ENCODE results near the gene ASB6. TPM values are rescaled to one million over a fixed set of nuclear protein-coding genes. Genes with fewer than 3 reads are reported as not detected.
A peak's percentile ranks its signal among the peaks of the same experiment; 100 is the strongest.

The ASB6 gene, protein sequence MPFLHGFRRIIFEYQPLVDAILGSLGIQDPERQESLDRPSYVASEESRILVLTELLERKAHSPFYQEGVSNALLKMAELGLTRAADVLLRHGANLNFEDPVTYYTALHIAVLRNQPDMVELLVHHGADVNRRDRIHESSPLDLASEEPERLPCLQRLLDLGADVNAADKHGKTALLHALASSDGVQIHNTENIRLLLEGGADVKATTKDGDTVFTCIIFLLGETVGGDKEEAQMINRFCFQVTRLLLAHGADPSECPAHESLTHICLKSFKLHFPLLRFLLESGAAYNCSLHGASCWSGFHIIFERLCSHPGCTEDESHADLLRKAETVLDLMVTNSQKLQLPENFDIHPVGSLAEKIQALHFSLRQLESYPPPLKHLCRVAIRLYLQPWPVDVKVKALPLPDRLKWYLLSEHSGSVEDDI
- 10 to 100 TPM; 22.5 to 23.4 TPM for total RNA-seq

DNA sequence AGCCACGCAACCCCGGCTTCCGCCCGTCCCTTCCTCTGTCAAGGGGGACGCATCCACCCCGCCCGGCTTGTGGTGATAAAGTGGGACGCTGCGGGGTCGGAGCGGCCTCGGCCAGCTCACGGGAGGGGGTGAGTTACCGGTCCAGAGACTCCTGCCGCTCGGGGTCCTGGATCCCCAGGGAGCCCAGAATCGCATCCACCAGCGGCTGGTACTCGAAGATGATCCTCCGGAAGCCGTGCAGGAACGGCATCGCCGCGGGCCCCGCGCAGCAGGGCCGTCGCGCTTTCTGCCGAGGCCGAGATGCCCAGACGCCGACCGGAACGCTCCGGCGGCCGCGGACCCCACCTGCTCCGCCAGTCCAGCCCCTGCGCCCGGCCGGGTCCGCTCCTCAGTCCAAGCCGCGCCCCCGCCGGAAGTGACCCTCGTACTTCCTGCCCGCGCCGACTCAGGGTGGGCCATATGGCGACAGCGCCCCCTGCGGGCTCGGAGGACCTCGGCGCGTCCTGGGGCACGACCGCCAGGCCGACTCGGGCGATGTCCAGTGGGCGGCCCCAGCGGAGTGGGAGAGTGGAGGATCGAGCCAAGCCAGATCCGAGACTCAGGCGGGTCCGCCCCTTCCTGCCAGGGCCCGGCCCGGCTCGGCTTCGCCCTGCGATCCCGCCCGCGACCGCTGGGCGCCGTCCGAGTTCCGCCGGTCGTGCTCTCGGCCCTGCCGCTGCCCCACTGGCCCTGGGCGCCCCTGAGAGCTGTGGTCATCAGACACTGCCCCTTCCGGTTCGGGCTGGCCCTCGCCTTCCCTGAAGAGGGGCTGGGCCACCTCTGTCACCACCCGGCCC, at the start of gene ASB6:
TSS of gene ASB6 (minus strand) at position 402 of the 836 bp plus-strand sequence. CDS start at position 250, 152 bp downstream.
- Mint-ChIP-seq H3K4me3 (peak within 1 kb of the TSS; percentile 81), H3K27ac (peak within 1 kb of the TSS; percentile 73), H3K9me3 (no peaks in the 10 kb centered on the region), H3K4me1 (peaks cover 25% of the 10 kb centered on the region), H3K36me3 (ENCODE audit: low read depth) (peaks cover 15% of the 10 kb centered on the region), H3K27me3 (no peaks in the 10 kb centered on the region)
- peak; percentile 94 for DNase-seq
- POLR2A ChIA-PET = interaction anchor here (0.8 to 5.9 kb wide), 3 partner anchors 12 to 531 kb away, joined by 3 to 44 read pairs (median 10); partner anchors contain the start of genes CRAT, NTMT1 and PTPA
- CTCF ChIA-PET = interaction anchor here (0.7 to 7.5 kb wide), 9 partner anchors 17 to 510 kb away, joined by 3 to 51 read pairs (median 6); partner anchors contain the start of gene NTMT1

DNA sequence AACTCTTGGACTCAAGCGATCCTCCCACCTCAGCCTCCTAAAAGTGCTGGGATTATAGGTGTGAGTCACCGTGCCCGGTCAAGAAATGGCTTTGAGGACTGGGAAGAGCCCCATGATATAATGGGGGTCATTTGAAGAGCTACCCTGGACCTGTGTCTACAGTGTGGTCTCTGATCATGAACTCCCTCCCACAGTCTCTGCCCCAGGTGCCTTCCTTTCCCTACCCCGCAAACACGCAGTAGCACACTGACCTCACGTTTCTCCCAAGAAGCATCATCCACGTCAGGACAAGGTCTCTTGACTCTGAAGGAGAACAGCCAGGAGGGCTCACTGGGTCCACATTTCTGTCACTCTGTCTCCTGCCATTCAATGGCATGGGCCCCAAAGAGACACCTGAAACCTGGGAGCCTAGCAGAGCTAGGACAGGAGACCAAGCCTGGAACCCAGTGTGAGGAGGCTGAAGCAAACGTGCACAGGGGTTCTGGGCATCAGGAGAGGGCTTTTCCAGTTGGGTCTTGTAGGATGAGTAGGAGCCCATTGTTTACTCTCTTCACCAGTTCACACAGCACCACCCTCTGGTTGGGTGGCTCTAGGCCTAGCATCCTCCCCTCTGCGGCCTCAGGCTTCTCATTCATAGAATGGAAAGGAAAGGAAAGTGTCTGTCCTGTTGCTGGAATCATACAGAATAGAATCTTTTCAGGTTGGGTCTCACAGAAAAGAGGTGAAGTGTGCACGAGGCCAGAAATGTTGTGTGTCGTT, 46.5 kb upstream of the ASB6 start:
- DNase-seq = no peak
- CTCF ChIA-PET = interaction anchor here (1.7 kb wide), 1 partner anchor 49 kb away, joined by 4 read pairs; no protein-coding TSS in a partner anchor
- no peaks in the 10 kb centered on the region for H3K4me1 Mint-ChIP-seq
- H3K36me3 Mint-ChIP-seq (ENCODE audit: low read depth) = no peaks in the 10 kb centered on the region
- no peak overlapping the region for H3K27ac Mint-ChIP-seq
- no peaks in the 10 kb centered on the region for H3K9me3 Mint-ChIP-seq
- POLR2A ChIA-PET = no interaction called here
- peaks cover 6% of the 10 kb centered on the region for H3K27me3 Mint-ChIP-seq
- no peak overlapping the region for H3K4me3 Mint-ChIP-seq

DNA sequence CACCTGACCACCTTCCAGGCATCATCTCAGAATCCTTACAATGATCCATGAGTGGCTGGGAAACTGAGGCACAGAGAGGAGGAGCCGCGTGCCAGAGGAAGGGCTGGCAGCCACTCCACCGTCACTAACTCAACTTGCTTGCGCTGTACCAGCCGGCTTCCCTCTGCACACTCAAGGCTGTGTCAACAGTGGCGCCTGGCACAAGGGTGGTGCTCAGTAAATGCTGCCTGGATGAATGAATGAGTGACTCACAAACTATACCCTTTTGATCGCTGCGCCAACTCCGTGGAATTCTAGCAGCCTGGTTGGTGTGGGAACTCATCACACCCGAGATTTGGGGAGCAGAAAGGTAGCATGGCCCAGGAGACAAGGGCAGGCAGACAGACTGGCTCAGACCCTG, 45.4 kb upstream of the ASB6 start:
- ChIA-PET CTCF (no interaction called here), POLR2A (no interaction called here)
- no peaks in the 10 kb centered on the region for H3K36me3 Mint-ChIP-seq (ENCODE audit: low read depth)

DNA sequence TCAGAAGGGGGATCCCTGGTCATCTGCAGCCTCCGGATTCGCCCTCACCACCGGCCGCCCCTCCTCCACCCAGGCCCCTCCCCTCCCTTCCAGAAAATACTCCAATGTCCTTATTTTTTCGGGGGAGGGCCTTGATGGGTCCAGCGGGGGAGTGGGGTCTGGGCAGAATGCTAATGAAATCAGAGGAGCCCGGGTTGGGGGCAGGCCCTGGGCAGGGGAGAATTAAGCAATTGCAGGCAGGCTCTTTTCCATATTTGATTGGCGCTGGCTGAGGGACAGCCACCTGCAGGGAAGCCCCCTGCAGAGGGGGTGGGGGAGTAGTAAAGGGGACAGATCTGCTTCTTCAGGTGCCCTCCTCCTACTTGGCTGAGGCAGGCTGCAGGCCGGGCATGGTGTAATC, 44.8 kb upstream of the ASB6 start:
- Mint-ChIP-seq H3K9me3 (no peaks in the 10 kb centered on the region), H3K27ac (no peak overlapping the region), H3K36me3 (ENCODE audit: low read depth) (no peaks in the 10 kb centered on the region), H3K27me3 (peaks cover 2% of the 10 kb centered on the region), H3K4me3 (no peak overlapping the region), H3K4me1 (no peaks in the 10 kb centered on the region)
- ChIA-PET POLR2A (no interaction called here), CTCF (interaction anchor here (0.7 kb wide), 1 partner anchor 29 kb away, joined by 3 read pairs; no protein-coding TSS in a partner anchor)
- DNase-seq = no peak

More for the DNA sequence above, 45.4 kb upstream of the ASB6 start:
- Mint-ChIP-seq H3K4me1 (no peaks in the 10 kb centered on the region), H3K9me3 (no peaks in the 10 kb centered on the region), H3K27ac (no peak overlapping the region), H3K4me3 (no peak overlapping the region), H3K27me3 (peaks cover 3% of the 10 kb centered on the region)
- DNase-seq = no peak

DNA sequence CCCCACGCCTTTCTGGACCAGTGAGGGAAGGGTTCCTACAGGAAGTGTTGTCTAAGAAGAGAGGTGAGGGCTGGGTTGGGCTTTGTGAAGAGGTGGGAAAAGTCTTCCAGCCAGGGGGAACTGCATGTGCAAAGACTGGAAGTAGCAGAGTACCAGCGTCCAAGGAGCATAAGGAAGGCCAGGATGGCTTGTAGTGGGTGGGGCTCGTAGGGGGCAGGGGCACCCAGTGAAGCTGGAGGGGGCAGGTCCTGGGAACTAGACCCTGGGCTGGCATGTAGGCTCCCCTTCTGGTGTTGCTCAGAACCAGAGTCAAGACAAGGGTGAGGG, 43.9 kb upstream of the ASB6 start:
- Mint-ChIP-seq H3K4me1 (no peaks in the 10 kb centered on the region), H3K27ac (no peak overlapping the region), H3K9me3 (no peaks in the 10 kb centered on the region), H3K27me3 (no peaks in the 10 kb centered on the region), H3K4me3 (no peak overlapping the region), H3K36me3 (ENCODE audit: low read depth) (no peaks in the 10 kb centered on the region)
- POLR2A ChIA-PET = no interaction called here
- CTCF ChIA-PET = interaction anchor here (0.7 kb wide), 1 partner anchor 28 kb away, joined by 3 read pairs; no protein-coding TSS in a partner anchor
- no peak for DNase-seq

DNA sequence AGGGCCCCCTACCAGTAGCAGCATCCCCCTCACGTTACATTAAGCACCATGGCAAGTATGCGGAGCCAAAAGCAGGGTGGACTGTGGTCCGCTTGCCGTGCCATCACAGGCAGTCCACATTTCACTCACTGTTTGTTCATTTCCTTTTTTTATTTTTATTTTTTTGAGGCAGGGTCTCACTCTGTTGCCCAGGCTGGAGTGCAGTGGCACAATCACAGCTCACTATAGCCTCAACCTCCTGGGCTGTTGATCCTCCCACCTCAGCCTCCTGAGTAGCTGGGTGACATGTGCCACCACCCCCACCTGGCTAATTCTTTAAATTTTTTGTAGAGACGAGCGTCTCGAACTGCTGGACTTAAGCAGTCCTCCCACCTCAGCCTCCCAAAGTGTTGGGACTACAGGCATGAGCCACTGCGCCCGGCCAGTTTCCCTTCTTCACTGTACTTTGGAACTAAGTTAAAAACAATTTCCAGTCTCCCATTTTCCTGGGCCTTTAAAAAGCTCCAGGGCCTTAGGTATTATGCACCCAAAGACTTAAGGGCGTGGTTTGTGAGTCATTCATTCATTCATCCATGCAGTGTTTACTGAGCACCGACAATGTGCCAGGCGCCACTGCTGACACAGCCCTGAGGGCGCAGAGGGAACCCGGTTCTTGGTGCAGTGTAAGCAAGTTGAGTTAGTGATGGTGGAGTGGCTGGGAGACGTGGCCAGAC, 43.4 kb upstream of the ASB6 start:
- H3K4me1 Mint-ChIP-seq = no peaks in the 10 kb centered on the region
- CTCF ChIA-PET = no interaction called here
- no peak overlapping the region for H3K4me3 Mint-ChIP-seq
- H3K36me3 Mint-ChIP-seq (ENCODE audit: low read depth) = no peaks in the 10 kb centered on the region
- H3K27me3 Mint-ChIP-seq = peaks cover 2% of the 10 kb centered on the region
- no peak overlapping the region for H3K27ac Mint-ChIP-seq
- POLR2A ChIA-PET = no interaction called here
- H3K9me3 Mint-ChIP-seq = no peaks in the 10 kb centered on the region
- no peak for DNase-seq

DNA sequence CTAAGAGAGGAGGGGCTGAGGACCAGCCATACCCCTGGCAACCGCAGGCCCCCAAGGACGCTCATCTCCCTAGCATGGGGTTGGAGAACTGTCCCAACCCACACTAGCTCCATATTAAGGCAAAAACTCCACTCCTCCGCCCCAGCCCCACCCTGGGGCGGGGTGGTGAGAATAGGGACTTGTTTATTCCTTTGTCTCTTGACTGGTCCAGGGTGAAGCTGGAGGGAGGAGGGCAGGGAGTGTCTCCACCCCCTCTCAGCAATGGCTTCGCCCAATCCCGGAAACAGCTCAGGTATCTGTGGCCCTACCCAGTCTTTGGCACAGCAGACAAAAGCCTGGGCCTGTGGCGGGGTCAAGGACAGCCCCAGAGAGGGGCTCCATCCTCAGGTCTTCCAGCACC, 40.4 kb upstream of the ASB6 start:
- no peaks in the 10 kb centered on the region for H3K9me3 Mint-ChIP-seq
- no peak overlapping the region for H3K4me3 Mint-ChIP-seq
- H3K27ac Mint-ChIP-seq = no peak overlapping the region
- H3K27me3 Mint-ChIP-seq = peaks cover 7% of the 10 kb centered on the region
- no peaks in the 10 kb centered on the region for H3K4me1 Mint-ChIP-seq
- CTCF ChIA-PET = no interaction called here
- DNase-seq = no peak
- no peaks in the 10 kb centered on the region for H3K36me3 Mint-ChIP-seq (ENCODE audit: low read depth)
- POLR2A ChIA-PET = no interaction called here

DNA sequence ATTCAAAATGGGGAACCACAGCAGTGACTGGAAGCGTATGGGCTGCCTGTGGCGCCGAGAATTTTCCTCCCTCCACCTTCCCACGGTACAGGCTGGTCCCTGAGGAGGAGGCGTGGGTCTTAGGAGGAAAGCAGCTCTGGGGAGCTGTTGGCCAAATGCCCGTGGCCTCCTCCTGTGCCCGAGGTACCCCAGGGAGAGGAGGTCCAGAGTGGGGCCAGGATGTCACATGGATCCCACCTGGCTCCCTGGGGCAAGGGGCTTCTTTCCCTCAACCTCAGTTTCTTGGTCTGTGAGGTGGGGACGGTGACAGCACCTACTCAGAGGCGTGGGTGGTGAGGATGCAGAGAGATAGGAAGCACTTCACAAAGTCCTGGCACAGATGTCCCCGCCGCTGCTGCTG, 40.0 kb upstream of the ASB6 start:
- CTCF ChIA-PET = no interaction called here
- POLR2A ChIA-PET = no interaction called here
- DNase-seq = no peak
- peaks cover 7% of the 10 kb centered on the region for H3K27me3 Mint-ChIP-seq
- no peak overlapping the region for H3K4me3 Mint-ChIP-seq
- H3K9me3 Mint-ChIP-seq = no peaks in the 10 kb centered on the region
- H3K36me3 Mint-ChIP-seq (ENCODE audit: low read depth) = no peaks in the 10 kb centered on the region
- no peaks in the 10 kb centered on the region for H3K4me1 Mint-ChIP-seq
- H3K27ac Mint-ChIP-seq = no peak overlapping the region

DNA sequence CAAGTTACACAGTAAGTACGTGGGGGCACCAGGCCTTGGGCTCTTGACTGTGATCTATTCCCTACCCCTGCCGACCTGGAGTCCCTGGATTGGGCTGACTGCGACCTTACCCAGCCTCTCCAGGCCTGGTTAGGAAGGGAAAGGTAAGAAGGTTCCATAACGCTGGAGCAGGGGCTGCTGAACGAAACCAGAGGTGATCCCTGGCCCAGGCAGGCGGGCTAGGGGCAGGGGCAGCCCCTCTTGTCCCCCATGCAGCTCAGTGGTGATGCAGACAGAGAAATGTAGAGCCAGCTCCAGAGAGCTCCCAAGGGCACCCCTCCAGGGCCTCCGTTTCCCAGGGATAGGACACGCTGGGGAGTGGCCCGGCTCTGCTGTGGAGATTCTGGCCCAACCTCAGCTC, 37.6 kb upstream of the ASB6 start:
- Mint-ChIP-seq H3K27ac (no peak overlapping the region), H3K9me3 (no peaks in the 10 kb centered on the region), H3K4me1 (no peaks in the 10 kb centered on the region), H3K27me3 (peaks cover 10% of the 10 kb centered on the region), H3K4me3 (no peak overlapping the region), H3K36me3 (ENCODE audit: low read depth) (no peaks in the 10 kb centered on the region)
- no peak for DNase-seq
- ChIA-PET CTCF (no interaction called here), POLR2A (no interaction called here)

DNA sequence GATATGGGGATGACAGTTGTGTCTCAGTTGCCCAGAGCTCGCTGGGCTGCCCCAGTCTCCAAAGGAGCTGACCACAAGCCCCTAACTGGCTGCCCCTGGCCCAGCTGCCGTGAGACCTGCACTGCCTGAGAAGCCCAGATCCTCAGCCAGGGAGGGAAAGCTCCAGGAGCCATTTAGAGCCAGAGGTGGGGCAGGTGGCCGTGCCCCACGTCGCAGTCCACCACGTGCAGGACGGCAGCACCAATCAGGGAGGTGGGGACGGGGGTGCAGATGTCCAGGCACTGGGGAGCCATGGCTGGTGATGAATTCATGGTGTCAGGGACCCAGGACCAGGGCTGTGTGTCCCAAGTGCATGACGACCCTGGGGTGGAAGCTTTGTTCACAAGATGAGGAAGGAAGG, 36.9 kb upstream of the ASB6 start:
- no peak for DNase-seq
- Mint-ChIP-seq H3K4me3 (no peak overlapping the region), H3K27me3 (peaks cover 10% of the 10 kb centered on the region), H3K9me3 (no peaks in the 10 kb centered on the region), H3K4me1 (no peaks in the 10 kb centered on the region), H3K36me3 (ENCODE audit: low read depth) (no peaks in the 10 kb centered on the region), H3K27ac (no peak overlapping the region)
- POLR2A ChIA-PET = no interaction called here
- CTCF ChIA-PET = no interaction called here

DNA sequence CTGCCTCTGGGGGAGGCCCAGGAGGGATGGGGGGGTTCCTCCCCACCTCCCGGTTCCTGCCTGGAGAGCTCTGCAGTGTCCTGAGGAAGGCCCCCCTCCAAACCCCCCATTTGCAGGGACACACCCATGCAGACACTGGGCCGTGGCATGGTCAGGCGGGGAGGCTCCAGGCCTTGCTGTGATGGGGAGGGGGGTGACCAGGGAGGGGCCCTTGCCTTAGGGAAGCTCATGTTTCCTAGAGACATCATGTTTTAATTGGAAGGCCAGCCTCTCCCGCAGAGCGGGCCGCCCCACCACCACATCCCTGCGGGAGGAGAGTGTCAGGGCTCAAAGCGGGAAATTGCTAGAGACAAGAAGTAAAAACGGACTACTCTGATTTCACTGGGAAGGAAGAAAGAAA, 35.5 kb upstream of the ASB6 start:
- DNase-seq = no peak
- Mint-ChIP-seq H3K27ac (no peak overlapping the region), H3K36me3 (ENCODE audit: low read depth) (no peaks in the 10 kb centered on the region), H3K4me3 (no peak overlapping the region), H3K9me3 (no peaks in the 10 kb centered on the region), H3K27me3 (peaks cover 13% of the 10 kb centered on the region), H3K4me1 (no peaks in the 10 kb centered on the region)
- POLR2A ChIA-PET = no interaction called here
- CTCF ChIA-PET = interaction anchor here (1.0 kb wide), 1 partner anchor 106 kb away, joined by 4 read pairs; no protein-coding TSS in a partner anchor

DNA sequence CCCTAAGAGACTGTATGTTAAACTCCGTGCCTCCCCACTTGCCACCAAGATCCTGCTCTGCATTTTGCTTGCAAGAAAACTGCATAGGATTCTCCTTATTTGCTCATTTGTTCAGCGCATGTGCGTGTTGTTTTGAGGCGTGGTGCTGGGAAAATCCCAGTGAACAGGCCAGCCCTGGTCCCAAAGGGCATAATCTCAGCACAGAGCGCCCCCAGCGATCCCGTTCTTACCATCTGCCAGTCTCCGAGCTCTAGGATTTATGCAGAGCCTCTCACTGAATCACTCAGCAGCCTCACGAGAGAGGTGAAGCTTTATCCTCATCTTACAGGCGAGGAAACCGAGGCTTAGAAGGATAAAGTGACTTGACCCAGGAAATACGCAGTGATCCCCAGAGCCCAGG, 35.0 kb upstream of the ASB6 start:
- ChIA-PET POLR2A (no interaction called here), CTCF (interaction anchor here (1.0 kb wide), 1 partner anchor 107 kb away, joined by 4 read pairs; no protein-coding TSS in a partner anchor)
- Mint-ChIP-seq H3K9me3 (no peaks in the 10 kb centered on the region), H3K27ac (no peak overlapping the region), H3K36me3 (ENCODE audit: low read depth) (no peaks in the 10 kb centered on the region), H3K4me3 (no peak overlapping the region), H3K4me1 (no peaks in the 10 kb centered on the region), H3K27me3 (peaks cover 13% of the 10 kb centered on the region)
- DNase-seq = no peak
